ENCODE data around the gene ABCC6.
"Not testable (repeated sequence)": the region's sequence is repeated elsewhere in the genome, so short reads cannot be mapped to it uniquely, and the experiment has no call there.

DNA sequence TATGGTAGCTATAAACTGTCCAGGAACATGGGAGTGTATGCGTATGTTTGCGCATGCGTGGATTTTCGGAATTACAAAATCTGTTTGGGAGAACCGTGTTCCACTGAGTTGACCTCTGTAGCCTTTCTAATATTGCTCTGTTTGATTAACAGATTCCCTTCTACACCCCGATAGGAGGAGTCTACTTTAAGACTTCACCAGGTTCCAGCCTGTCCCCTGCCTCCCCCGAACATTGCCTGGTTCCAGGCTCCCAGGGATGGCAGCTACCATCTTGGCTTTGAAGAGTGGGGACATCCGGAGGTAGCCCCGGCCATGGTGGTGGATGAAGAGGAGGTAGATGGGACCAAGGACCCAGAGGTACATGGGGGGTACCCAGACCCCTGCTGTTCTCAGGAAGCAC, 1.9 kb downstream of the ABCC6 start:
- TF ChIP-seq, protein P1, sequence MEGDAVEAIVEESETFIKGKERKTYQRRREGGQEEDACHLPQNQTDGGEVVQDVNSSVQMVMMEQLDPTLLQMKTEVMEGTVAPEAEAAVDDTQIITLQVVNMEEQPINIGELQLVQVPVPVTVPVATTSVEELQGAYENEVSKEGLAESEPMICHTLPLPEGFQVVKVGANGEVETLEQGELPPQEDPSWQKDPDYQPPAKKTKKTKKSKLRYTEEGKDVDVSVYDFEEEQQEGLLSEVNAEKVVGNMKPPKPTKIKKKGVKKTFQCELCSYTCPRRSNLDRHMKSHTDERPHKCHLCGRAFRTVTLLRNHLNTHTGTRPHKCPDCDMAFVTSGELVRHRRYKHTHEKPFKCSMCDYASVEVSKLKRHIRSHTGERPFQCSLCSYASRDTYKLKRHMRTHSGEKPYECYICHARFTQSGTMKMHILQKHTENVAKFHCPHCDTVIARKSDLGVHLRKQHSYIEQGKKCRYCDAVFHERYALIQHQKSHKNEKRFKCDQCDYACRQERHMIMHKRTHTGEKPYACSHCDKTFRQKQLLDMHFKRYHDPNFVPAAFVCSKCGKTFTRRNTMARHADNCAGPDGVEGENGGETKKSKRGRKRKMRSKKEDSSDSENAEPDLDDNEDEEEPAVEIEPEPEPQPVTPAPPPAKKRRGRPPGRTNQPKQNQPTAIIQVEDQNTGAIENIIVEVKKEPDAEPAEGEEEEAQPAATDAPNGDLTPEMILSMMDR (IDR thresholded peaks at IDR 0.05), result not testable (repeated sequence)
- TF ChIP-seq POLR2A (IDR thresholded peaks at IDR 0.05), result not testable (repeated sequence)

Measured in ovary (tissue), 3 donors.